Lower leg skin (tissue), 4 donors: Measurements from ENCODE around the gene OR10AD1. TPM values are rescaled to one million over a fixed set of nuclear protein-coding genes. Genes with fewer than 3 reads are reported as not detected.

Experiments used
- DNase-seq, 2 donors: peaks; one replicate each; pipeline ENCODE4 v3.0.0-alpha.2; 2019; ENCODE audit warnings: low spot score in 2 of 2
- H3K4me3 ChIP-seq: fragments of 200-600 bp; sonication (generic); 2 replicates; pipeline ENCODE4 v1.5.1; 2017; ENCODE audit warnings: mild to moderate bottlenecking, low read depth; ENCODE audit not compliant: poor library complexity, severe bottlenecking
- POLR2A ChIP-seq, 2 donors: fragments of 450-650 bp; IDR thresholded peaks; one replicate each; pipeline ENCODE4 v1.6.1; 2016 to 2017; ENCODE audit warnings: antibody characterized with exemption in 2 of 2, mild to moderate bottlenecking in 1 of 2, moderate library complexity in 1 of 2
- WGBS, 2 donors: methylation state at CpG; one replicate each; pipeline ENCODE4 v1.1.5; 2018; 5-methylcytosine and 5-hydroxymethylcytosine counted together
- intact Hi-C: fragments of 100-400 bp; cut with DNase I; formaldehyde crosslinking; loops from one replicate; pipeline ENCODE4 v1.15.0; 2023; ENCODE audit warnings: low total_unique reads
- total RNA-seq, 4 donors: library from RNA; depleted of rRNA; stranded (reverse); fragments of >200 nt; gene quantifications; one replicate each; pipeline ENCODE4 v1.1.0, GENCODE V29; 2016
- TF ChIP-seq, protein P1 (sequence below), 3 donors: fragments of 450-650 bp; IDR thresholded peaks; one replicate each; pipeline ENCODE4 v1.5.1; 2016; ENCODE audit warnings: antibody characterized with exemption in 3 of 3, mild to moderate bottlenecking in 3 of 3, moderate library complexity in 2 of 3

The OR10AD1 gene
- total RNA-seq, 4 donors from 2014 or later: not detected

DNA sequence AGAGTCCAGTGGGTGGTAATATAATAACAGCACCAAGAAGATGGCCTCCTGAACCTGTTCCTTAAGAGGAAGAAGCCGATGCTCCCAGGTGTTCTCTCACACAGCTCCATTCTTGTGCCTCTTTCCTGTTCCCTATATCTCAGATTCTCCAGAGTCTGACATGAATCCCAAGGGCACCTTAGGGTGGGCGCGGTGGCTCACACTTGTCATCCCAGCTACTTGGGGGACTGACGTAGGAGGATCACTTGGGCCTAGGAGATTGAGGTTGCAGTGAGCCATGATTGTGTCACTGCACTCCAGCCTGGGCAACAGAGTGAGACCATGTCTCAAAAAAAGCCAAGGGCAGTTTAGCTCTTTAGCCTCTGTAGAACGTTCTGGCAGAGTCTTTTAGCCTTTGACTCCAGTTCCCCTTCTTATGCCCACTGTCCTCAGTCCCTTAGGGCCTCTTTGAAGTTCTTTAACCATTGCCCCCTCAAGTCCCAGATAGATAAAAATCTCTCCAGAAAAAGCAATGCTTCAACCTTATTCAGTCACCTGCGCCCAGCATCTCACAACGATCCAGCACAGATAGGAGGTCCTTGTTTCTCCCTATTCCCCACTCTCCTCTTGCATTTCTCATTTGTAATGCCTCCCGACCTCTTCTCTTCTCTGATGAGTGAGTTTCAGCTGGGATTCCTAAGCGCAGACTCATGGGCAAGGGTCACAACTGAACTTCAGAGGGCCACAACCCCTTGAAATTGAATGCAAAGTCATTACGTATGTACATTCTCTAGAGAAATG lies 15.0 kb downstream of the OR10AD1 start:
- WGBS, 2 donors: 89 to 90% methylated on average over 10 of the region's 10 CpGs
- no peak overlapping the region for H3K4me3 ChIP-seq
- DNase-seq: no peak
- TF ChIP-seq, protein P1, sequence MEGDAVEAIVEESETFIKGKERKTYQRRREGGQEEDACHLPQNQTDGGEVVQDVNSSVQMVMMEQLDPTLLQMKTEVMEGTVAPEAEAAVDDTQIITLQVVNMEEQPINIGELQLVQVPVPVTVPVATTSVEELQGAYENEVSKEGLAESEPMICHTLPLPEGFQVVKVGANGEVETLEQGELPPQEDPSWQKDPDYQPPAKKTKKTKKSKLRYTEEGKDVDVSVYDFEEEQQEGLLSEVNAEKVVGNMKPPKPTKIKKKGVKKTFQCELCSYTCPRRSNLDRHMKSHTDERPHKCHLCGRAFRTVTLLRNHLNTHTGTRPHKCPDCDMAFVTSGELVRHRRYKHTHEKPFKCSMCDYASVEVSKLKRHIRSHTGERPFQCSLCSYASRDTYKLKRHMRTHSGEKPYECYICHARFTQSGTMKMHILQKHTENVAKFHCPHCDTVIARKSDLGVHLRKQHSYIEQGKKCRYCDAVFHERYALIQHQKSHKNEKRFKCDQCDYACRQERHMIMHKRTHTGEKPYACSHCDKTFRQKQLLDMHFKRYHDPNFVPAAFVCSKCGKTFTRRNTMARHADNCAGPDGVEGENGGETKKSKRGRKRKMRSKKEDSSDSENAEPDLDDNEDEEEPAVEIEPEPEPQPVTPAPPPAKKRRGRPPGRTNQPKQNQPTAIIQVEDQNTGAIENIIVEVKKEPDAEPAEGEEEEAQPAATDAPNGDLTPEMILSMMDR (IDR thresholded peaks at IDR 0.05): no peak
- no peak for TF ChIP-seq POLR2A (IDR thresholded peaks at IDR 0.05)
- intact Hi-C loops: no loop called here

DNA sequence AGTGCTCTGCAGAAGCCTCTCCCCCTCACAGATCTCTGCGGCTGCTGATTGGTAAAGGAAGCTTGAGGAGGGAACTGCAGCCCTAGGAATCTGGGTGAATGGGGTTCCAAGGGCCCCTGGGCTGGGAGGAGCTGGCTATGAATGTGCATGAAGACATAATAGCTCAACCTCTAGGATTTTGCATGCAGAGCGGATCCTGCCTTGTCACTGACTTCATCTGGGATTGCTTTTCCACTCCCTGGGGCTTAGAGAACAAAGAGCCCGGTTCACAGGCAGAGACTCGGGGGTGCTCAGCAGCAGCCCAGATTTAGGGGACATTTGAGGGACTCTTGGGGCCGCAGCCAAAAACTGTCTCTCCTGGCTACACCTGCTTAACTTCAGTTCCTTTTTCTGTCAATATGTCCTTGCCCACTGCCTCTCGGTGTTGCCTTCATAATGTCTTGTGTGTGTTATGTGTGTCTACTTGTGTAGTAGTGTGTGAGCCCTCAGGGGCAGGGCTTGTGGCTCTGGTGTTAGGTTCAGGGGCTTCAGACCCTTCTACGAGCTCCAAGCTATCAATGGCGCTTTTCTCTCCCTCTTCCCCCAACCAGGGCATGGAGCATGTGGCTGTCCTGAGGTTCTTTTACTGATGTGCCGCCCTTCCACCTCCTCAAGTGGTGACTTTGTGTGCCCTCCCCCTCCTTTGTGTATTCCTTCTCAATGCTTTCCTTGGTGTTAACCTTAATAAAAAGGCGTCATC lies 17.7 kb downstream of the OR10AD1 start:
- 58 to 63% methylated on average over 10 of the region's 10 CpGs for WGBS, 2 donors
- intact Hi-C loops: no loop called here
- no peak overlapping the region for H3K4me3 ChIP-seq
- DNase-seq: no peak
- TF ChIP-seq, protein P1 (IDR thresholded peaks at IDR 0.05): no peak
- TF ChIP-seq POLR2A (IDR thresholded peaks at IDR 0.05): no peak

DNA sequence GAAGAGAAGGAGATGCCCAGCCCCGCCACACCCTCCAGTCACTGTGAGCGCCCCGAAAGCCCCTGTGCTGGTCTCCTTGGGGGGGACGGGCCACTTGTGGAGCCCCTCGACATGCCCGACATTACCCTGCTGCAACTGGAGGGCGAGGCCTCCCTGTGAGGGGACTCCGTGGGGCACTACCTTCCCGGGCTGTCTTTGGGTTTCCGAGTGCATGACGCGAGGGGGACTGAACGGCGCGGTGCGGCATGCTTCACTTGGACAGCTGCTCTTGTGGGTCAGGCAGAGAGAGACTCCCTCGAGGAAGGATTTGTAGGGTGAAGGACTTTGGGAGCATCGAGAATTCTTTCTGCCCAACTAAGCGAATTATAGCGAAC lies 18.6 kb downstream of the OR10AD1 start:
- TF ChIP-seq, protein P1 (IDR thresholded peaks at IDR 0.05): no peak
- TF ChIP-seq POLR2A (IDR thresholded peaks at IDR 0.05): no peak
- 3 to 4% methylated on average over 10 to 12 of the region's 20 CpGs for WGBS, 2 donors
- intact Hi-C loops: no loop called here
- DNase-seq: no peak
- H3K4me3 ChIP-seq: no peak overlapping the region

DNA sequence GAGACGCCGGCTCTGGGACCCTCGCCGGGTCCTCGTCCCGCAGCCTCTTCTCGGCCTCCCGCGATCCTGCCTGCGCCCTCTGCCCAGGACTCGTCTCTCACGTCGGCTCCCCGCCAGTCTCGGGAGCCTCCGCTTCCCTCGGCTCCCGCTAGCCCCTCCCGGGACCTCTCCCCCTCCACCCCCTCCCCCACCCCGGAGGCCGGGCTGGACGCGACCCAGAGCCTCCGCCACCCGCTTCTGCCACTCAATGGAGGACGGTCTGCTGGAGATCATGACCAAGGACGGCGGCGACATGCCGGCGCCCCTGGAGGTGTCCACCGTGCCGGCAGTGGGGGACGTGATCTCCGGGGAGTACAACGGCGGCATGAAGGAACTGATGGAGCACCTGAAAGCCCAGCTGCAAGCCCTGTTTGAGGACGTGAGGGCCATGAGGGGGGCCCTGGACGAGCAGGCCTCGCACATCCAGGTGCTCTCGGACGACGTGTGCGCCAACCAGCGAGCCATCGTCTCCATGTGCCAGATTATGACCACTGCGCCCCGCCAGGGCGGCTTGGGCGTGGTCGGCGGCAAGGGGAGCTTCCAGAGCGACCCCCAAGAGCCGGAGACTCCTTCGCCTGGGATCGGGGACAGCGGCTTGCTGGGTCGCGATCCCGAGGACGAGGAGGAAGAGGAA lies 19.1 kb downstream of the OR10AD1 start:
- H3K4me3 ChIP-seq: peak overlapping the region; percentile 16
- no peak for DNase-seq
- intact Hi-C loops: no loop called here
- 3 to 6% methylated on average over 31 to 49 of the region's 61 CpGs for WGBS, 2 donors
- TF ChIP-seq POLR2A (IDR thresholded peaks at IDR 0.05): no peak
- TF ChIP-seq, protein P1 (IDR thresholded peaks at IDR 0.05): no peak

DNA sequence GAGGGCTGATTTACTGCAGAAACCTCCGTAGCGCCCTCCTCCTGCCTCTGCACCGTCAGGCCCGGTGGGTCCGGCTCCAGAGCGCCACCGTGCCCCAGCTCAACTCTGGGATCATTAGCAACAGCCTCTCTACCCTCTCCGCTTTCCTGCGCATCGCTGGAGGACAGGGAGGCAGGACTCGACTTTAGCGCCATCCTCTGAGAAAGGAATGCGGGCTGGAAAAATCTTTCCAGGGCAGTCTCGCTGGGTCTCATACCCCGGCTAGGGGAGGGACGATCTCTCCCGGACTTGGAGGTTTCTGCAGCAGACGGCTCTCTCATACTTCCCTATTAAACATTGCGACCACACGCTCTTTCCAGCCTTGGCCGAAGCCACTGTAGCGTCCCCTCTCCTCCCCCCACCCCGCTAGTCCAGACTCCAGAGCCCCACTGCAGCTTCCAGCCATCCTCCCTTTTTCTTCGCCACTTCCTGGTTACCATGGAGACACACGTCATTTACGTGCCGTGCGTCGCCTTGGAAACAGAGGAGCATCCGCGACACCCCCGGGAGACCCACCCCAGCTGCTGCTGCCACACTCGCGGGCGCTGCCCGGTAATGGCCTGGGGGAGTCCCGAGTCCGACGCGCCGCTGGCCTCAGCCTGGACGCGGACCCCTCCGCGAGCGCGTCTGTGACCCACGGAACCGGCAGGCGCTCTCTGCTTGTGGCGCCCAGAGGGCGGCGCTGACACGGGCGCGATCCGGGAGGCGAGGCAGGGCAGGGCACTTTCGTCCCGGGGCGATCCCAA lies 19.8 kb downstream of the OR10AD1 start, which contains the start of gene CCDC184:
TSS of gene CCDC184 (plus strand) at position 554 of the 785 bp plus-strand sequence. CDS start 479 bp downstream, outside the sequence.
- WGBS, 2 donors: 0 to 1% methylated on average over 26 to 43 of the region's 61 CpGs
- intact Hi-C loops: no loop called here
- peak; percentile 43 to 87 for DNase-seq
- peak within 1 kb of the TSS; percentile 16 for H3K4me3 ChIP-seq
- TF ChIP-seq, protein P1 (IDR thresholded peaks at IDR 0.05): no peak
- no peak for TF ChIP-seq POLR2A (IDR thresholded peaks at IDR 0.05)
